K562 treated with DMSO at 1 percent for 48 hours (cell line): Measurements from ENCODE around the gene GCLC. TPM values are rescaled to one million over a fixed set of nuclear protein-coding genes. Genes with fewer than 3 reads are reported as not detected.

Experiments
- total RNA-seq: library from RNA; unstranded; fragments of 300-600 nt; gene quantifications from 2 replicates; pipeline ENCODE4 v1.2.3, GENCODE V29; 2022; ENCODE audit warnings: low replicate concordance; ENCODE audit errors: extremely low read depth

The GCLC gene
- not detected in 2 replicates for total RNA-seq

DNA sequence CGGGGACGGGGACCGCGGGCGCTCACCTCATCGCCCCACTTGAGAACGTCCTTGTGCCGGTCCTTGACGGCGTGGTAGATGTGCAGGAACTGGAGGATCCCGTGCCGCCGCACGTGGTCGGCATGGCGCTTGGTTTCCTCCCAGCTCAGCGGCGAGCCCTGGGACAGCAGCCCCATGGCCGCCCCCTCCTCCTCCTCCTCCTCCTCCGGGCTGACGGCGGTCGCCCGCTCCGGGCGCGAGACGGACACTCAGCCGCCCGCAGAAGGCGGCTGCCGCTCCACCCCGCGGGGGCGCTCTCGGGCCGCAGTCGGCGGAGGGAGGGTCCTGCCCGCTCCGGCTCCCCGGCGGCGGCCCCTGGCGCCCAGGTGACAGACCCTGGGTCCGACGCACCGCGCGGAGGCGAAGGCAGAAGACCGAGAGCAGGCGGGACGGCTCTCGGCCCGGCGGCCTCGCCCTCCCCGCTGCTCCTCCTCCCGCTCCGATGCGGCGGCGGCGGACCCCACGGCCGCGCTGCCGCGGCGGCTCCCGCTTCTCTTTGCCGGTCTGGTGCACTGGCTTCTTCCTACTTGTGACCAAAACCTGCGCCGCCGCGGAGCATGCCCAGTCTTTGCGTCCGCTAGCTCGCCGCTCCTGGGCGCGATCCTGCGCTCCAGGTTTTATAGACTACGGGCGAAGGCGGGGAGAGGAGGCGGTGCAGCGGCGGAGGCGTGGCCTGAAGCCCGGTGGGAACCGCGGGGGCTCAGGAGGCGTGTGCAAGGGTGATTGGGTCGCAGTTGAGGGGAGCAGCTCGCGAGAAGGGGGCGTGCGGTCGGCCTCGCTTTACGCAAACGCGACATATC is at the start of gene GCLC:
TSS of gene GCLC (minus strand) at position 632 of the 839 bp plus-strand sequence. CDS start at position 176, 456 bp downstream.

Other genes with a start within 250 kb of the GCLC start
- not detected in 2 replicates for gene ELOVL5, start 196.2 kb downstream of the GCLC start, total RNA-seq
- not detected in 2 replicates for gene KLHL31, start 120.7 kb upstream of the GCLC start, total RNA-seq
- not detected in 2 replicates for gene LRRC1, start 249.9 kb upstream of the GCLC start, total RNA-seq